K562 (cell line): ENCODE measurements around the gene CGN. TPM values are rescaled to one million over a fixed set of nuclear protein-coding genes. Genes with fewer than 3 reads are reported as not detected.
A peak's percentile ranks its signal among the peaks of the same experiment; 100 is the strongest.

Experiments used
- BCL6 ChIP-seq: fragments of 250-450 bp; sonication (Bioruptor Pico); IDR thresholded peaks from 2 replicates; pipeline ENCODE4 v1.4.0; 2020
- CHD7 ChIP-seq: fragments of 200-600 bp; sonication (generic); IDR thresholded peaks from one replicate; pipeline ENCODE4 v1.6.1; 2012; ENCODE audit warnings: mild to moderate bottlenecking, low read depth, low read length, inconsistent platforms
- CREB1 ChIP-seq, 2 experiments: sonication (generic) in 1 of 2; formaldehyde crosslinking in 1 of 2; IDR thresholded peaks; 2 replicates each; pipeline versions ENCODE4 v1.6.1 to v1.8.0; 2012 to 2022; ENCODE audit warnings: inconsistent platforms in 1 of 2, mild to moderate bottlenecking in 1 of 2, missing genetic modification reagents in 1 of 2, moderate library complexity in 1 of 2
- DDX20 ChIP-seq: fragments of 450-650 bp; IDR thresholded peaks from 2 replicates; pipeline ENCODE4 v1.6.1; 2016; ENCODE audit warnings: missing genetic modification characterization, low read depth, mild to moderate bottlenecking, missing compliant biosample characterization, moderate library complexity
- HDGF ChIP-seq: fragments of 450-650 bp; IDR thresholded peaks from 2 replicates; pipeline ENCODE4 v1.6.1; 2016
- HMBOX1 ChIP-seq: sonication (generic); IDR thresholded peaks from 2 replicates; pipeline ENCODE4 v1.6.1; 2016
- KAT7 ChIP-seq: sonication (generic); formaldehyde crosslinking; IDR thresholded peaks from 2 replicates; pipeline ENCODE4 v1.8.0; 2022; ENCODE audit warnings: missing genetic modification reagents, mild to moderate bottlenecking, borderline replicate concordance
- L3MBTL2 ChIP-seq: fragments of 450-650 bp; IDR thresholded peaks from 2 replicates; pipeline ENCODE4 v1.6.1; 2016; ENCODE audit warnings: mild to moderate bottlenecking, moderate library complexity
- PCBP1 ChIP-seq: fragments of 200-400 bp; formaldehyde crosslinking; IDR thresholded peaks from 2 replicates; pipeline ENCODE4 v1.6.1; 2018; ENCODE audit warnings: mild to moderate bottlenecking, low read depth, low read length; ENCODE audit not compliant: poor library complexity, severe bottlenecking
- SNAPC5 ChIP-seq: fragments of 250-450 bp; sonication (Bioruptor Pico); IDR thresholded peaks from 2 replicates; pipeline ENCODE4 v1.8.0; 2021; ENCODE audit warnings: moderate library complexity, mild to moderate bottlenecking, inconsistent platforms
- ZBTB26 ChIP-seq: fragments of 450-650 bp; formaldehyde crosslinking; IDR thresholded peaks from 2 replicates; pipeline ENCODE4 v1.4.0; 2022; ENCODE audit warnings: missing genetic modification characterization
- polyA plus RNA-seq, 8 experiments: library from polyadenylated mRNA; depleted of rRNA in 4 of 8; stranded (reverse) in 5 of 8; unstranded in 3 of 8; fragments of >200 nt; fragmentation: Nextera tagmentation in 2 of 8; fragmentation: Illumina TruSeq in 1 of 8; extraction: Ambion mirVana in 2 of 8; extraction: Trizol in 1 of 8; gene quantifications; 2 replicates each; pipeline versions ENCODE4 v1.2.1 to v1.2.3, GENCODE V29; 2011 to 2014; ENCODE audit warnings: inconsistent platforms in 1 of 8, missing spikeins in 1 of 8
- total RNA-seq, 7 experiments: library from RNA; depleted of rRNA in 6 of 7; stranded (reverse); fragments of >200 nt in 6 of 7; fragmentation: Illumina TruSeq in 2 of 7; extraction: Trizol in 2 of 7; gene quantifications; 2 replicates each; pipeline versions ENCODE4 v1.2.1 to v1.2.3, GENCODE V29; 2011 to 2021; ENCODE audit warnings: low replicate concordance in 1 of 7

The CGN gene
- total and polyA plus RNA-seq, 9 of the 15 experiments (the other 6 are each of a cell fraction or from before 2014, with no cell fraction given) = 0.03 to 1.4 (median 0.14) TPM; not detected in 2

GRCh38 chr1:151510957-151511635 lies at the start of gene CGN (continued):
- TF ChIP-seq CHD7 = no peak
- no peak for TF ChIP-seq BCL6 (CRISPR knock-in tag)
- 0 out of 2 replicates have a peak, but pooled peaks have one; percentile 33 for TF ChIP-seq KAT7 (CRISPR knock-in tag)
- no peak for TF ChIP-seq SNAPC5 (CRISPR knock-in tag)
- TF ChIP-seq L3MBTL2 = peak; percentile 62; the same call in 1 of the 2 replicates
- TF ChIP-seq PCBP1 = peak; percentile 91
- TF ChIP-seq ZBTB26 (CRISPR knock-in tag) = no peak
- TF ChIP-seq CREB1 (IDR thresholded peaks at IDR 0.05) = no peak
- peak; percentile 46; the same call in 1 of the 2 replicates for TF ChIP-seq CREB1 (CRISPR knock-in tag; IDR thresholded peaks at IDR 0.05)
- no peak for TF ChIP-seq DDX20
- TF ChIP-seq HDGF = no peak
- TF ChIP-seq HMBOX1 = no peak
